ENCODE data around the gene PIGL. TPM values are rescaled to one million over a fixed set of nuclear protein-coding genes. Genes with fewer than 3 reads are reported as not detected.

Gene PIGL
- total RNA-seq, 1 experiment from 2014 or later, result 59.2 TPM

GRCh38 chr17:16348586-16348985, 131.6 kb downstream of the PIGL start:
- POLR2A ChIA-PET (ENCODE audit: unreplicated experiment), result no interaction called here
- DNase-seq, result no peak
- H3K4me3 ChIP-seq, result no peak overlapping the region
- H3K4me1 ChIP-seq (replicated peaks; ENCODE audit: insufficient read depth), result peaks cover 10% of the 10 kb centered on the region
- CTCF ChIA-PET, result no interaction called here
- intact Hi-C loops (cut with micrococcal nuclease; ENCODE audit: unreplicated experiment), result no loop called here
- H4K20me1 ChIP-seq (ENCODE audit: insufficient read depth), result no peaks in the 10 kb centered on the region
- H3K79me2 ChIP-seq (ENCODE audit: low read depth), result peaks cover 13% of the 10 kb centered on the region
- no peaks in the 10 kb centered on the region for H3K27me3 ChIP-seq (ENCODE audit: insufficient read depth, low read depth)
- no peaks in the 10 kb centered on the region for H3K9me2 ChIP-seq (ENCODE audit: insufficient read depth)
- no peak for TF ChIP-seq EZH2 (IDR thresholded peaks at IDR 0.05; ENCODE audit: low read depth)
- TF ChIP-seq, protein P1, sequence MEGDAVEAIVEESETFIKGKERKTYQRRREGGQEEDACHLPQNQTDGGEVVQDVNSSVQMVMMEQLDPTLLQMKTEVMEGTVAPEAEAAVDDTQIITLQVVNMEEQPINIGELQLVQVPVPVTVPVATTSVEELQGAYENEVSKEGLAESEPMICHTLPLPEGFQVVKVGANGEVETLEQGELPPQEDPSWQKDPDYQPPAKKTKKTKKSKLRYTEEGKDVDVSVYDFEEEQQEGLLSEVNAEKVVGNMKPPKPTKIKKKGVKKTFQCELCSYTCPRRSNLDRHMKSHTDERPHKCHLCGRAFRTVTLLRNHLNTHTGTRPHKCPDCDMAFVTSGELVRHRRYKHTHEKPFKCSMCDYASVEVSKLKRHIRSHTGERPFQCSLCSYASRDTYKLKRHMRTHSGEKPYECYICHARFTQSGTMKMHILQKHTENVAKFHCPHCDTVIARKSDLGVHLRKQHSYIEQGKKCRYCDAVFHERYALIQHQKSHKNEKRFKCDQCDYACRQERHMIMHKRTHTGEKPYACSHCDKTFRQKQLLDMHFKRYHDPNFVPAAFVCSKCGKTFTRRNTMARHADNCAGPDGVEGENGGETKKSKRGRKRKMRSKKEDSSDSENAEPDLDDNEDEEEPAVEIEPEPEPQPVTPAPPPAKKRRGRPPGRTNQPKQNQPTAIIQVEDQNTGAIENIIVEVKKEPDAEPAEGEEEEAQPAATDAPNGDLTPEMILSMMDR (conservative IDR thresholded peaks at IDR 0.05), result no peak
- H3K4me2 ChIP-seq, result no peak overlapping the region
- H3K9me3 ChIP-seq (ENCODE audit: insufficient read depth, low read depth), result no peaks in the 10 kb centered on the region
- H3K27ac ChIP-seq, result no peak overlapping the region
- BruUV-seq (replicated peaks), result no TSS peak
- H3K36me3 ChIP-seq (ENCODE audit: low read depth), result no peaks in the 10 kb centered on the region
- H3F3A ChIP-seq (ENCODE audit: insufficient read depth, low read depth), result no peaks in the 10 kb centered on the region; the same call in 1 of the 2 replicates
- no peak overlapping the region for H2AFZ ChIP-seq

DNA sequence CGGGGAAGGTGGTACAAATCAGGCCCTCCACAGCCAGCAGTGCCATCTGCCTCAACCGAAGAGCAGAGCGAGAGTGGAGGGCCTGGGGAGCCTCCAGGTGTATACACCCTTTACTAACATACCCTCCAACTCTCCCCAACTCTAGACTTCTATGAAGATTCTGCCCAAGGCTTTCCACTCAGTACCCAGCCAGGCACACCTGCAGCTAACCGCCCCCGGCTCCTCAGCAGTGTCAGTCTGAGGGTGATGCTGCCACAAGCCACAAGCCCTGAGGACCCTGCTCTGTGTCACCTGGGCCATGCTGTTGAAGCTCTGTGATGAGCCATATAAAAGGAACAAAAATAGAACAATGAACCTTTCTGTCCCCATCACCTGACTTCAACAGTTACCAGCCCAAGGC, 132.4 kb downstream of the PIGL start:
- POLR2A ChIA-PET (ENCODE audit: unreplicated experiment), result interaction anchor here (0.8 kb wide), 1 partner anchor 31 kb away, joined by 9 read pairs; the partner anchor contains the start of gene UBB
- no peak overlapping the region for H3K27ac ChIP-seq
- BruUV-seq (replicated peaks), result no TSS peak
- no peaks in the 10 kb centered on the region for H3K9me3 ChIP-seq (ENCODE audit: insufficient read depth, low read depth)
- no peaks in the 10 kb centered on the region for H3K27me3 ChIP-seq (ENCODE audit: insufficient read depth, low read depth)
- H2AFZ ChIP-seq, result no peak overlapping the region
- no peaks in the 10 kb centered on the region for H4K20me1 ChIP-seq (ENCODE audit: insufficient read depth)
- no peak for DNase-seq
- peaks cover 13% of the 10 kb centered on the region for H3K79me2 ChIP-seq (ENCODE audit: low read depth)
- intact Hi-C loops (cut with micrococcal nuclease; ENCODE audit: unreplicated experiment), result no loop called here
- H3F3A ChIP-seq (ENCODE audit: insufficient read depth, low read depth), result no peaks in the 10 kb centered on the region; the same call in 1 of the 2 replicates
- TF ChIP-seq EZH2 (IDR thresholded peaks at IDR 0.05; ENCODE audit: low read depth), result no peak
- TF ChIP-seq, protein P1 (conservative IDR thresholded peaks at IDR 0.05), result no peak
- H3K4me3 ChIP-seq, result no peak overlapping the region
- CTCF ChIA-PET, result interaction anchor here (0.7 kb wide), 1 partner anchor 63 kb away, joined by 3 read pairs; no protein-coding TSS in a partner anchor
- no peaks in the 10 kb centered on the region for H3K9me2 ChIP-seq (ENCODE audit: insufficient read depth)
- H3K4me2 ChIP-seq, result no peak overlapping the region
- no peaks in the 10 kb centered on the region for H3K36me3 ChIP-seq (ENCODE audit: low read depth)
- H3K4me1 ChIP-seq (replicated peaks; ENCODE audit: insufficient read depth), result peaks cover 10% of the 10 kb centered on the region

- H4K20me1 ChIP-seq (ENCODE audit: insufficient read depth), result no peaks in the 10 kb centered on the region
- H3K4me3 ChIP-seq, result peak overlapping the region; percentile 73
Observed at GRCh38 chr17:16351831-16352230, 134.8 kb downstream of the PIGL start.

More at GRCh38 chr17:16351831-16352230, 134.8 kb downstream of the PIGL start:
- H3K27ac ChIP-seq, result no peak overlapping the region
- H3F3A ChIP-seq (ENCODE audit: insufficient read depth, low read depth), result no peaks in the 10 kb centered on the region; the same call in 1 of the 2 replicates
- peaks cover 10% of the 10 kb centered on the region for H3K4me1 ChIP-seq (replicated peaks; ENCODE audit: insufficient read depth)
- peak overlapping the region; percentile 96 for H3K4me2 ChIP-seq
- BruUV-seq (replicated peaks), result no TSS peak
- no peaks in the 10 kb centered on the region for H3K9me2 ChIP-seq (ENCODE audit: insufficient read depth)
- H3K27me3 ChIP-seq (ENCODE audit: insufficient read depth, low read depth), result no peaks in the 10 kb centered on the region
- H3K79me2 ChIP-seq (ENCODE audit: low read depth), result peaks cover 13% of the 10 kb centered on the region
- intact Hi-C loops (cut with micrococcal nuclease; ENCODE audit: unreplicated experiment), result loop anchor here (5.0 kb wide), 2 partner anchors 65 to 135 kb away; partner anchors contain the start of genes NCOR1 and PIGL
- CTCF ChIA-PET, result no interaction called here
- no peaks in the 10 kb centered on the region for H3K9me3 ChIP-seq (ENCODE audit: insufficient read depth, low read depth)
- POLR2A ChIA-PET (ENCODE audit: unreplicated experiment), result no interaction called here
- TF ChIP-seq, protein P1 (conservative IDR thresholded peaks at IDR 0.05), result no peak
- no peak for TF ChIP-seq EZH2 (IDR thresholded peaks at IDR 0.05; ENCODE audit: low read depth)
- no peaks in the 10 kb centered on the region for H3K36me3 ChIP-seq (ENCODE audit: low read depth)
- H2AFZ ChIP-seq, result peak overlapping the region; percentile 82
- DNase-seq, result no peak

All from PC-9 (cell line).